Liver (tissue), 9 donors: Measurements from ENCODE around the gene ZBTB7B. TPM values are rescaled to one million over a fixed set of nuclear protein-coding genes. Genes with fewer than 3 reads are reported as not detected.

Experiments
- DNase-seq: peaks from one replicate; pipeline ENCODE4 v3.0.0-alpha.2; 2017; ENCODE audit warnings: low spot score
- H3K27ac ChIP-seq, 2 donors: one replicate each; pipeline ENCODE4 v1.7.0; 2013; ENCODE audit warnings: inconsistent platforms in 2 of 2, low read length in 2 of 2, control low read depth in 1 of 2, low read depth in 1 of 2, mild to moderate bottlenecking in 1 of 2
- H3K27me3 ChIP-seq, 4 donors: one replicate each; pipeline versions ENCODE4 v1.6.1 to v1.7.0; 2013; ENCODE audit warnings: low read length in 3 of 4, inconsistent platforms in 1 of 4, mild to moderate bottlenecking in 1 of 4, moderate library complexity in 1 of 4; ENCODE audit not compliant: control insufficient read depth in 4 of 4, insufficient read depth in 4 of 4
- H3K36me3 ChIP-seq, 4 donors: one replicate each; pipeline versions ENCODE4 v1.6.1 to v1.7.0; 2013; ENCODE audit warnings: low read length in 3 of 4, mild to moderate bottlenecking in 3 of 4, low read depth in 1 of 4, moderate library complexity in 1 of 4; ENCODE audit not compliant: control insufficient read depth in 4 of 4, insufficient read depth in 3 of 4
- H3K4me1 ChIP-seq, 4 donors: one replicate each; pipeline versions ENCODE4 v1.6.1 to v1.7.0; 2013; ENCODE audit warnings: low read length in 3 of 4, mild to moderate bottlenecking in 3 of 4, moderate library complexity in 1 of 4; ENCODE audit not compliant: control insufficient read depth in 4 of 4, insufficient read depth in 4 of 4
- H3K4me3 ChIP-seq, 3 donors: one replicate each; pipeline versions ENCODE4 v1.6.1 to v1.7.0; 2013; ENCODE audit warnings: low read length in 3 of 3, control low read depth in 1 of 3, low read depth in 1 of 3, mild to moderate bottlenecking in 1 of 3
- H3K9ac ChIP-seq, 2 donors: one replicate each; pipeline ENCODE4 v1.7.0; 2013; ENCODE audit warnings: low read length in 2 of 2, mild to moderate bottlenecking in 2 of 2, moderate library complexity in 2 of 2, control low read depth in 1 of 2, low read depth in 1 of 2
- H3K9me3 ChIP-seq, 4 donors: one replicate each; pipeline versions ENCODE4 v1.6.1 to v1.7.0; 2013; ENCODE audit warnings: low read length in 3 of 4; ENCODE audit not compliant: control insufficient read depth in 4 of 4
- EGR1 ChIP-seq, 2 donors: IDR thresholded peaks; 2 replicates each; pipeline ENCODE4 v1.6.1; 2016 to 2018; ENCODE audit warnings: antibody characterized with exemption in 2 of 2, low read depth in 2 of 2
- FOXA2 ChIP-seq: IDR thresholded peaks from 2 replicates; pipeline ENCODE4 v1.6.1; 2016; ENCODE audit warnings: antibody characterized with exemption
- GABPA ChIP-seq, 2 donors: IDR thresholded peaks in 1 of 2; conservative IDR thresholded peaks in 1 of 2; 2 replicates each; pipeline ENCODE4 v1.6.1; 2016; ENCODE audit warnings: antibody characterized with exemption in 2 of 2, mild to moderate bottlenecking in 1 of 2, moderate library complexity in 1 of 2
- HNF4G ChIP-seq: IDR thresholded peaks from 2 replicates; pipeline ENCODE4 v1.6.1; 2016; ENCODE audit warnings: antibody characterized with exemption
- MAX ChIP-seq: IDR thresholded peaks from 2 replicates; pipeline ENCODE4 v1.6.1; 2016; ENCODE audit warnings: antibody characterized with exemption
- NR2F2 ChIP-seq: IDR thresholded peaks from 2 replicates; pipeline ENCODE4 v1.6.1; 2016; ENCODE audit warnings: antibody characterized with exemption
- SP1 ChIP-seq: IDR thresholded peaks from 2 replicates; pipeline ENCODE4 v1.6.1; 2018; ENCODE audit warnings: antibody characterized with exemption, mild to moderate bottlenecking
- YY1 ChIP-seq: IDR thresholded peaks from 2 replicates; pipeline ENCODE4 v1.6.1; 2016; ENCODE audit warnings: antibody characterized with exemption, mild to moderate bottlenecking
- ZBTB33 ChIP-seq: IDR thresholded peaks from 2 replicates; pipeline ENCODE4 v1.6.1; 2016; ENCODE audit warnings: antibody characterized with exemption
- WGBS: extraction: QIAGEN DNeasy Blood & Tissue Kit; methylation state at CpG from one replicate; pipeline ENCODE4 v1.1.7; 2013; 5-methylcytosine and 5-hydroxymethylcytosine counted together
- polyA plus RNA-seq, 2 donors: library from polyadenylated mRNA; stranded (reverse) in 1 of 2; unstranded in 1 of 2; fragments of 200-250 nt in 1 of 2; fragments of >200 nt in 1 of 2; fragmentation: Nextera tagmentation in 1 of 2; extraction: Ambion mirVana in 1 of 2; gene quantifications; one replicate each; pipeline versions ENCODE4 v1.2.1 to v1.2.3, GENCODE V29; 2013 to 2015
- total RNA-seq, 2 donors: library from RNA; depleted of rRNA; stranded (reverse); fragments of >200 nt; gene quantifications; one replicate each; pipeline ENCODE4 v1.2.3, GENCODE V29; 2014
- TF ChIP-seq, protein P1 (sequence below): IDR thresholded peaks from 2 replicates; pipeline ENCODE4 v1.6.1; 2016; ENCODE audit warnings: antibody characterized with exemption, mild to moderate bottlenecking
- TF ChIP-seq, protein P2 (sequence below): fragments of 150-350 bp; IDR thresholded peaks from 2 replicates; pipeline ENCODE4 v1.5.1; 2017; ENCODE audit warnings: improper control_type of control experiment, low read depth, low read length; ENCODE audit not compliant: missing input control
- donor health status: healthy.
- donor health status: healthy.
- donor health status: healthy.
- donor health status: healthy.
- donor health status: healthy.

ZBTB7B gene
- total and polyA plus RNA-seq, 4 donors = 7.0 to 50.2 (median 21.1) TPM

DNA sequence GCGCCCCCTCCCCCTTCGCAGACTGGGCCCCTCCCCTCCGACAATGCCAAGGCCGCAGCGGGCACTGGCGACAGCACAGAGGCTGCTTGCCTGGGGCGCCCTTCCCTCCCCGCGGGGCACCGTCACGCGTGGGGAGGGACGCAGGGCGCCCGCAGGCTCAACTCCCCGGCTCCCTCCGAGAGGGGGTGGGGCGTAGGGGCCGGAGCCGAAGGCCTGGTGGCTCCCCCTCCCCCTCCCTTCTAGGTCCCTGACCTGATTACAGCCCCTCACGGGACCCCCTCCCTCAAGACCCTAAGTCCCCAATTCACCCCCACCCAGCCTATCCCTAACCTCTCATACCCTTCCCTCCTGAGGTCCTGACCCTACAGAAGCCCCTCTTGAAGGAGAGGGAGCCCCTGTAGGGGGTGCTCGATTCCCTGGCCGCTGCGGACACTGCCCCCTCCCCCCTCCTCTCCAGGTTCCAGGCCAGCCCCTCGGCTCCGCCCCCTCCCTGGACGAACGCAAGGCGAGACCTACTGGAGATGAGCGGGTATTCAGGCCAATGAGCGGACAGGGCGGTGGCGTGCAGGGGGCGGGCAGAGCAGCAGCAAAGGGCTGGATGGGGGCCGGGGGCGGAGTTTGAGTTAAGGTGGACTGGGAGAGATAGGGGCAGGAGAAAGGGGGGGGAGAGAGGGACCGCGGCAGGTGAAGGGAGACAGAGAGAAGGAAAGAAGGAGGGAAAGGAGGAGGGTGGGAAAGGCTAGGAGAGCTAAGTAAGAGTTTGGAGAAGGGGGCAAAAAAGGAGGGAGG is 733 bp upstream of the ZBTB7B start (continued):
- TF ChIP-seq, protein P1, sequence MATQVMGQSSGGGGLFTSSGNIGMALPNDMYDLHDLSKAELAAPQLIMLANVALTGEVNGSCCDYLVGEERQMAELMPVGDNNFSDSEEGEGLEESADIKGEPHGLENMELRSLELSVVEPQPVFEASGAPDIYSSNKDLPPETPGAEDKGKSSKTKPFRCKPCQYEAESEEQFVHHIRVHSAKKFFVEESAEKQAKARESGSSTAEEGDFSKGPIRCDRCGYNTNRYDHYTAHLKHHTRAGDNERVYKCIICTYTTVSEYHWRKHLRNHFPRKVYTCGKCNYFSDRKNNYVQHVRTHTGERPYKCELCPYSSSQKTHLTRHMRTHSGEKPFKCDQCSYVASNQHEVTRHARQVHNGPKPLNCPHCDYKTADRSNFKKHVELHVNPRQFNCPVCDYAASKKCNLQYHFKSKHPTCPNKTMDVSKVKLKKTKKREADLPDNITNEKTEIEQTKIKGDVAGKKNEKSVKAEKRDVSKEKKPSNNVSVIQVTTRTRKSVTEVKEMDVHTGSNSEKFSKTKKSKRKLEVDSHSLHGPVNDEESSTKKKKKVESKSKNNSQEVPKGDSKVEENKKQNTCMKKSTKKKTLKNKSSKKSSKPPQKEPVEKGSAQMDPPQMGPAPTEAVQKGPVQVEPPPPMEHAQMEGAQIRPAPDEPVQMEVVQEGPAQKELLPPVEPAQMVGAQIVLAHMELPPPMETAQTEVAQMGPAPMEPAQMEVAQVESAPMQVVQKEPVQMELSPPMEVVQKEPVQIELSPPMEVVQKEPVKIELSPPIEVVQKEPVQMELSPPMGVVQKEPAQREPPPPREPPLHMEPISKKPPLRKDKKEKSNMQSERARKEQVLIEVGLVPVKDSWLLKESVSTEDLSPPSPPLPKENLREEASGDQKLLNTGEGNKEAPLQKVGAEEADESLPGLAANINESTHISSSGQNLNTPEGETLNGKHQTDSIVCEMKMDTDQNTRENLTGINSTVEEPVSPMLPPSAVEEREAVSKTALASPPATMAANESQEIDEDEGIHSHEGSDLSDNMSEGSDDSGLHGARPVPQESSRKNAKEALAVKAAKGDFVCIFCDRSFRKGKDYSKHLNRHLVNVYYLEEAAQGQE = no peak
- TF ChIP-seq FOXA2 (no peak), EGR1 (IDR thresholded peaks at IDR 0.05; ENCODE audit: low read depth in 2 of 2) (peak in 1 of 2 donors; percentile 63)

GRCh38 chr1:155003227-155003765 is 694 bp downstream of the ZBTB7B start:
- TF ChIP-seq HNF4G (no peak), YY1 (no peak), MAX (no peak), ZBTB33 (no peak), SP1 (no peak), NR2F2 (no peak), GABPA (IDR thresholded peaks at IDR 0.05 in 1 of 2, conservative IDR thresholded peaks at IDR 0.05 in 1 of 2) (no peak), FOXA2 (no peak)
- TF ChIP-seq, protein P2, sequence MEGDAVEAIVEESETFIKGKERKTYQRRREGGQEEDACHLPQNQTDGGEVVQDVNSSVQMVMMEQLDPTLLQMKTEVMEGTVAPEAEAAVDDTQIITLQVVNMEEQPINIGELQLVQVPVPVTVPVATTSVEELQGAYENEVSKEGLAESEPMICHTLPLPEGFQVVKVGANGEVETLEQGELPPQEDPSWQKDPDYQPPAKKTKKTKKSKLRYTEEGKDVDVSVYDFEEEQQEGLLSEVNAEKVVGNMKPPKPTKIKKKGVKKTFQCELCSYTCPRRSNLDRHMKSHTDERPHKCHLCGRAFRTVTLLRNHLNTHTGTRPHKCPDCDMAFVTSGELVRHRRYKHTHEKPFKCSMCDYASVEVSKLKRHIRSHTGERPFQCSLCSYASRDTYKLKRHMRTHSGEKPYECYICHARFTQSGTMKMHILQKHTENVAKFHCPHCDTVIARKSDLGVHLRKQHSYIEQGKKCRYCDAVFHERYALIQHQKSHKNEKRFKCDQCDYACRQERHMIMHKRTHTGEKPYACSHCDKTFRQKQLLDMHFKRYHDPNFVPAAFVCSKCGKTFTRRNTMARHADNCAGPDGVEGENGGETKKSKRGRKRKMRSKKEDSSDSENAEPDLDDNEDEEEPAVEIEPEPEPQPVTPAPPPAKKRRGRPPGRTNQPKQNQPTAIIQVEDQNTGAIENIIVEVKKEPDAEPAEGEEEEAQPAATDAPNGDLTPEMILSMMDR = no peak
- peak overlapping the region; percentile 89 to 96 for H3K9ac ChIP-seq
- no peaks in the 10 kb centered on the region for H3K9me3 ChIP-seq
- no peaks in the 10 kb centered on the region for H3K36me3 ChIP-seq
- DNase-seq = peak; percentile 55
- H3K4me1 ChIP-seq = peaks cover 30 to 67% (median 55%) of the 10 kb centered on the region in 4 donors
- no peaks in the 10 kb centered on the region for H3K27me3 ChIP-seq
- under 1% methylated on average over 37 of the region's 37 CpGs for WGBS
- peak overlapping the region; percentile 73 to 94 (median 91) for H3K4me3 ChIP-seq
- peak overlapping the region; percentile 87 to 99 for H3K27ac ChIP-seq
